ENCODE measurements around the gene PPP2R2C.

Gene PPP2R2C

GRCh38 chr4:6386091-6386490 lies 86.3 kb downstream of the PPP2R2C start:
- no peaks in the 10 kb centered on the region for H3K36me3 Mint-ChIP-seq
- no peaks in the 10 kb centered on the region for H3K9me3 Mint-ChIP-seq (ENCODE audit: low read depth)
- H3K27me3 Mint-ChIP-seq = peaks cover 5% of the 10 kb centered on the region
- no peak overlapping the region for H3K27ac Mint-ChIP-seq
- H3K4me1 Mint-ChIP-seq (ENCODE audit: low read depth) = no peaks in the 10 kb centered on the region
- no peak overlapping the region for H3K4me3 Mint-ChIP-seq

DNA sequence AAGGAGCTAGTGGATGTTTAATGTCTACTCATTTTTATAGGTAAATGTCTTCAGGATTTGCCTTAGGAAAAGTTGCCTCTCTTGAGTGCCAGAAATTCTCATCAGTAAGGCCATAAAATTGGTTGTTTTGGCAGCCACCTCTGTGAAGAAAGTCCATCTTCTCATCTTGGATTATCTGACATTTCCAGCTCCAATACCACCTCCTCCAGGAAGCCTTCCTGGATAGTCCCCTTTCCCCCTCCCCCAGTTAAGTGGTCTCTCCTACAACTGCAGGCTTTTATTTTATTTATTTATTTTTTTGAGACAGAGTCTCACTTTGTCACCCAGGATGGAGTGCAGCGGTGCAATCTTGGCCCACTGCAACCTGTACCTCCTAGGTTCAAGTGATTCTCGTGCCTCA lies 87.1 kb downstream of the PPP2R2C start:
- peaks cover 5% of the 10 kb centered on the region for H3K27me3 Mint-ChIP-seq
- no peak overlapping the region for H3K4me3 Mint-ChIP-seq
- H3K36me3 Mint-ChIP-seq = no peaks in the 10 kb centered on the region
- no peaks in the 10 kb centered on the region for H3K4me1 Mint-ChIP-seq (ENCODE audit: low read depth)
- H3K27ac Mint-ChIP-seq = no peak overlapping the region
- no peaks in the 10 kb centered on the region for H3K9me3 Mint-ChIP-seq (ENCODE audit: low read depth)

- Mint-ChIP-seq H3K27ac (no peak overlapping the region), H3K36me3 (no peaks in the 10 kb centered on the region), H3K27me3 (peaks cover 7% of the 10 kb centered on the region), H3K4me3 (no peak overlapping the region), H3K9me3 (ENCODE audit: low read depth) (no peaks in the 10 kb centered on the region), H3K4me1 (ENCODE audit: low read depth) (no peaks in the 10 kb centered on the region)
Observed at GRCh38 chr4:6384541-6384940, 87.9 kb downstream of the PPP2R2C start.

DNA sequence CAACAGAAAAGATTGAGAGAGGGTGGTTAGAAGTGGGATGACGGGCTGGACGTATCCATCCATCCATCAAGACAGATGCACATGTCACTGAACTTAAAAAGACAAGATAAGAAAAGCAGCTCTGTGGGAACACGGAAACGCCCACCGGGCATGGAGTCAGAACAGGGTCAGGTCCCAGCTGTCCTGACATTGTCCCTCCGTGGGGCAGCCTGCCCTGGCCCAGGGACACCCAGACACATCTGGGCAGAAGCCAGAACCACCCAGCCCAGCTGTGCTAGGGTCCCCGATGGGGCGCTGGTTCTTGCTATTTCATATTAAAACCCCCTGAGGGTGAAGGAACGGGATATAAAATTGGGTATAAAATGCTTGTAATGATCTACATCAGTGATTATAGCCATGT lies 88.5 kb downstream of the PPP2R2C start:
- Mint-ChIP-seq H3K27ac (no peak overlapping the region), H3K36me3 (no peaks in the 10 kb centered on the region), H3K27me3 (peaks cover 10% of the 10 kb centered on the region), H3K4me1 (ENCODE audit: low read depth) (no peaks in the 10 kb centered on the region), H3K4me3 (no peak overlapping the region), H3K9me3 (ENCODE audit: low read depth) (no peaks in the 10 kb centered on the region)

DNA sequence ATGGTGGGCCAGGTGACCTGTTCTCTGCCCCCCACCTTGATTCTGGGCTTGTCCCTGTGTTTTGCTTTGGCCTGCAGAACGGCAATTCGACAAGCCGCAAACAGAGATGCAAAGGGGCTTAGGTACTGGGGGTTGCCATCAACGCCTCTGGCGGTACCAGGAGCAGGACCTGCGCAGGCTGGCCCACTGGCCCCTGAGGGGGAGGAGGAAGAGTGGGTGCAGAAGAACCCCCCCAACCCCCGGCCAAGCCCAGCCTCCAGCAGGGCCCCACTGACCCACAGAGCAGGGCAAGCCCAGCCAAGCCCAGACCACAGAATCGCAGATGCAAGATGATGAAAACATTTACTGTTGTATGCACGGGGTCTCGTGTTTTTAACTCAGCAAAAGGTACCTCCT lies 89.4 kb downstream of the PPP2R2C start:
- H3K9me3 Mint-ChIP-seq (ENCODE audit: low read depth) = no peaks in the 10 kb centered on the region
- H3K4me3 Mint-ChIP-seq = no peak overlapping the region
- H3K4me1 Mint-ChIP-seq (ENCODE audit: low read depth) = no peaks in the 10 kb centered on the region
- peaks cover 12% of the 10 kb centered on the region for H3K27me3 Mint-ChIP-seq
- no peak overlapping the region for H3K27ac Mint-ChIP-seq
- no peaks in the 10 kb centered on the region for H3K36me3 Mint-ChIP-seq

GRCh38 chr4:6381571-6382123 lies 90.8 kb downstream of the PPP2R2C start:
- H3K4me3 Mint-ChIP-seq = no peak overlapping the region

DNA sequence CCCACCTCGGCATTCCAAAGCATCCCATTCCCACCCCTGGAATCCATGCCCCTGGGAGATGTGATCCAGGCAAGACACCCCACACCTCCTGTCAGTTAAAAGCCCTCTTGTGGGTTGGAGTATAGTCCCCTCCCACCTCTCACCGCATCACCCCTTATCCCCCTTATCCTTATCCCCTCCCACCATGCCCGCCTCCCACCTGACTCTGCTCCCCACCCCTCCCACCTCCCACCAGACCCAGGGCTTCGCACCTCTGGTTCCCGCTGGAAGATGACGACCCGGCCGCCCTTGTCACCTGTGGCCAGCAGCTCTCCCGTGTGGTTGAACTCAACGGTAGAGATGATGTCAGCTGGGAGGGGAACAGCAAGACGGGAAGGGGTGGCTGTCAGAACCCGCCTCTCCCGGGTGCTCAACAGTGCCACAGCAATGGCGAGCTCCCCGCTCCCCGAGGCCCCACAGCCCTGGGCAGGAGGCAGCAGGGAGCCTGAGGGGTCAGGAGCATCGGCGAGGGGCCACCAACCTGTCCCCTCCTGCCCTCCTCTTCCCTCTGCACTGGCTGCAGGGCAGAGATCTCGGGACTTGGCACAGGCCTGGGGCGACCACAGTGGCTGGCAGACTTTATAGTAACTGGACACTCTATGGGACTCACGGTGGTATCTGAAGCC lies 91.5 kb downstream of the PPP2R2C start:
- no peak overlapping the region for H3K4me3 Mint-ChIP-seq
- no peak overlapping the region for H3K27ac Mint-ChIP-seq
- H3K4me1 Mint-ChIP-seq (ENCODE audit: low read depth) = no peaks in the 10 kb centered on the region
- no peaks in the 10 kb centered on the region for H3K9me3 Mint-ChIP-seq (ENCODE audit: low read depth)
- peaks cover 12% of the 10 kb centered on the region for H3K27me3 Mint-ChIP-seq
- H3K36me3 Mint-ChIP-seq = no peaks in the 10 kb centered on the region

More at GRCh38 chr4:6381571-6382123, 90.8 kb downstream of the PPP2R2C start:
- Mint-ChIP-seq H3K27me3 (peaks cover 12% of the 10 kb centered on the region), H3K9me3 (ENCODE audit: low read depth) (no peaks in the 10 kb centered on the region), H3K36me3 (no peaks in the 10 kb centered on the region), H3K4me1 (ENCODE audit: low read depth) (no peaks in the 10 kb centered on the region), H3K27ac (no peak overlapping the region)

DNA sequence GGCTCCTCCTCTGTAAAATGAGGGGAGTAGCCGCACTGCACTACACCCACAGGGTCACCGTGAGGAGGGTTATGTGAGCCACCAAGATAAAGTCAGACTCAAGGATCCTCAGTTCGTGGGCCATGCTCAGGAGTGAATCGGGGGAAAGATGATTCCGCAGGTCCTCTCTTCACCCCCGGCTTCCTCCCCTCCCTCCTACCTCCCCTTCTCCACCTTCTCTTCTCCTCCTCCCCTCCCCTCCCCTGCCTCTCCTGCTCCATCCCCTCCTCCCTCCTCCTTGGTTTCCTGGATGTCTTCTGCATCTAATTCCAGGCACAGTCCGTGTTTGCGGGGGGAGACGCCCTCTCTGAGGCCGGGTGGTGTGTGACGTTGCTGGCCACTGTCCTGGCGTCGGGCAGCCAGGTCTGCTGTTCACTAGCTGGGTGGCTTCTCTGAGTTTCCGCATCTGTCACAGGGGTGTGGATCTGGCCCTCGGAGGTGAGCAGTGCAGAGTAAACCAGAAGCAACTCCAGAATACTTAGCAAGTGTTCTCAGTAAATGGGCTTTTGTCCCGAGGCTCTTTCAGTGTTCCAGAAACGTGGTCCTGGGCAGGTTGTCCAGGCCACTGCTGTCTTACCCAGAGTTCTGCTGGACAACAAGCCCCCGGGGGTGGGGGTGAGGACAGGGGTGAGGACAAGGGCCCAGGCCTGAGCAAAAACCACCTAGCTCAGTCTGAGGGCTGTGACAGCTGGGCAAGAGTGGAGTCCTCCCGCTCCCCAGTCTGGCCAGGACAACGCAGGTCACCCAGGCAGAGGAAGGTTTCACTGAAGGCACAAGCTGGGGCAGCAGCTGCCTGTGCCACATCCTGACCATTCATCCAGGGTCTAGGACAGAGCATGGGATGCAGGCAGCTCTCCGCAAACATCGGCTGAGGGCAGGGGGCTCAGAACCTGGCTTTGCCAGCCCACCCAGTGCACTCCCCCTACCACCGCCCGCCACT lies 92.4 kb downstream of the PPP2R2C start:
- no peak overlapping the region for H3K27ac Mint-ChIP-seq
- H3K9me3 Mint-ChIP-seq (ENCODE audit: low read depth) = no peaks in the 10 kb centered on the region
- peaks cover 12% of the 10 kb centered on the region for H3K27me3 Mint-ChIP-seq
- H3K4me1 Mint-ChIP-seq (ENCODE audit: low read depth) = no peaks in the 10 kb centered on the region
- H3K4me3 Mint-ChIP-seq = no peak overlapping the region
- no peaks in the 10 kb centered on the region for H3K36me3 Mint-ChIP-seq

DNA sequence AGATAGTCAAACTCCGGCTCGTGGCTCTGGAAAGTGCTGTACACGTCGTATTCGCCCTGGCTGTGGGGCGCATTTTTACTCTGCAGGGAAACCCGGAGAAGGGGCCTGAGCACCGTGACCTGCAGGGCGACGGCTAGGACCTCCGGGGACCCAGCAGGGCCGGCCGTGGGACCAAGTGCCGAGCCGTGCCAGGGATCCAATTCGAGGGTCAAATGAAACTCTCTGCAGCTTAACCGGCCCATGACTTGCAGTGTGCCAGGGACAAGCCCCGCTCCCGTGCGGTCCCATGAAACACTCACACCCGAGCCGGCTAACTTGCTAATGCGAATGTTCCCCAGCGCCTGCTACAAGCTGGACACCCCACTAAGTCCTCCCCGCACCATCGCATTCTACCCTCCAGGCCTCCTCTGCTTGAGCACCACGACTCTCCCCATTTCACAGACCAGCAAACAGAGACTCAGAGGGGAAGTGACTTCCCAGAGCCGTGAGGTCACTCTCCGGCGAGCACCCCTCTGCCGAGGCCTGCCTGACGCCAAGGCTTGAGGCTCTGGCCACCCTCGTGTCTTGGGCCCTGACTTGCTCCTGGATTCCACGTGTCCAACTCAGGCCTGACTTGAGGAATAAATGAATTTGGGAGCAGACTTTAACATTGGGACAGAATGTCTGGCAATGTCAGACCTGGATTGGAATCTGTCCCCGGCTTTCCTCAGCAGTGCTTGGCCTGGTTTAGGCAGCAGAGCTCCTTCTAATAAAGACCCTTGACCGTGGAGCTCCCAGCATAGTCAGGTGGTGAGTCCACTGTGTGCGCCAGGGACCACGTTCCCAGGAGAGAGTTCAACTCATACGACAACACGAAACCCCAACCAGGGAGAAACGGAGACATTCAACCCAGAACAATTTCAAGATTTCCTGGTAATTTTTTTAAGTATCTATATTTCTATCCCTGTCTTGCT lies 93.6 kb downstream of the PPP2R2C start:
- H3K4me1 Mint-ChIP-seq (ENCODE audit: low read depth) = no peaks in the 10 kb centered on the region
- no peaks in the 10 kb centered on the region for H3K36me3 Mint-ChIP-seq
- H3K27me3 Mint-ChIP-seq = peaks cover 10% of the 10 kb centered on the region
- no peaks in the 10 kb centered on the region for H3K9me3 Mint-ChIP-seq (ENCODE audit: low read depth)
- H3K4me3 Mint-ChIP-seq = no peak overlapping the region
- H3K27ac Mint-ChIP-seq = no peak overlapping the region

DNA sequence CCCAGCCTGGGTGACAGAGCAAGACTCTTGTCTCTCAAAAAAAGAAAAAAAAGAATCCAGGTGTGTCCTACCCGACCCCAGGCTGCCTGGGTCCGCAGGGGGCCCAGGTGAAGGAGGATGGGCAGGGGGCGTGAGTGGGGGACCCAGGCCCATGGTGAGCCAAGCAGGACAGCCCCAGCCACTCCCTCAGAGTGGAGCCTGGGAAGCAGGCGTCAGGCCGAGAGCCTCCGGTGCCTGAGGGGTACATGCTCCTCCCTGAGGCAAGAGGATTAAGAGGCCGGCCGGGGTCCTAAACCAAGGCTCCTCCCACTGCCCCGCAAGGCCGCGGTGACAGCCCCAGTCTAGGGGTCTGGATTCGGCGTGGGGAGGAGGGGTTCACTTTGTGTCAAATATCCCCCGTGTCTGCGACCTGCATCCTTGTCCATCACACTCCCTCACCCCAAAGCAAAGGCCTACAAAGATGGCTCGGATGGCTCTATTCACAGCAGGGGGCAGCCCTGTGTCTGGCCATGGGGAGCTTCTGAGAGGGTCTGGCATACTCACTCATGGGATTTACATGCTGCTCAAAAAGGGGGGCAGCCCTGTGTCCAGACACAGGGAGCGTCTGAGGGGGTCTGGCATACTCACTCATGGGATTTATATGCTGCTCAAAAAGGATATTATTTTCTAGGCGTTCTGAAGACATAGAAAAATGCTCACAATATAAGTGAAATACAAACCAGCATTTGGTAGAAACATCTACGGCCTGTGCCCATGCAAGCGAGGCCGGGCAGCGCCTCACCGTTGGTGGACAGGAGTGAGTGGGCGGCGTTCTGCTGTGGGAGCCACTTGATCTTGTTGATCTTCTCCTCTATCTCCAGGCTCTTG lies 94.6 kb downstream of the PPP2R2C start:
- Mint-ChIP-seq H3K36me3 (no peaks in the 10 kb centered on the region), H3K4me1 (ENCODE audit: low read depth) (no peaks in the 10 kb centered on the region), H3K9me3 (ENCODE audit: low read depth) (no peaks in the 10 kb centered on the region), H3K27ac (no peak overlapping the region), H3K4me3 (no peak overlapping the region), H3K27me3 (peaks cover 10% of the 10 kb centered on the region)

GRCh38 chr4:6375620-6376295 lies 96.7 kb downstream of the PPP2R2C start:
- Mint-ChIP-seq H3K27me3 (peaks cover 7% of the 10 kb centered on the region), H3K9me3 (ENCODE audit: low read depth) (no peaks in the 10 kb centered on the region), H3K4me1 (ENCODE audit: low read depth) (no peaks in the 10 kb centered on the region), H3K27ac (no peak overlapping the region), H3K36me3 (no peaks in the 10 kb centered on the region), H3K4me3 (no peak overlapping the region)

GRCh38 chr4:6374575-6374974 lies 97.8 kb downstream of the PPP2R2C start:
- Mint-ChIP-seq H3K4me3 (no peak overlapping the region), H3K4me1 (ENCODE audit: low read depth) (no peaks in the 10 kb centered on the region), H3K36me3 (no peaks in the 10 kb centered on the region), H3K27ac (no peak overlapping the region), H3K9me3 (ENCODE audit: low read depth) (no peaks in the 10 kb centered on the region), H3K27me3 (peaks cover 4% of the 10 kb centered on the region)

All from activated naive CD8-positive, alpha-beta T cell (primary cell).